ENCODE data around the gene PSME3IP1. TPM values are rescaled to one million over a fixed set of nuclear protein-coding genes. Genes with fewer than 3 reads are reported as not detected.

The PSME3IP1 gene
- total RNA-seq, 1 experiment from 2014 or later, result 103 TPM

GRCh38 chr16:57123974-57124674 is 61.7 kb downstream of the PSME3IP1 start:
- Mint-ChIP-seq H3K4me1 (peaks cover 4% of the 10 kb centered on the region in 2 experiments), H3K36me3 (ENCODE audit: insufficient read depth in 1 of 3, low read depth in 3 of 3) (peaks cover 0 to 5% (median 0%) of the 10 kb centered on the region in 3 experiments; a peak in 1 of 7 replicates), H3K9me3 (no peaks in the 10 kb centered on the region), H3K27me3 (ENCODE audit: low read depth) (no peaks in the 10 kb centered on the region), H3K4me3 (no peak overlapping the region), H3K27ac (peak overlapping the region in 2 of 3 experiments; percentile 10 to 40; a peak in 2 of 7 replicates)
- H2BK12ac ChIP-seq (ENCODE audit: insufficient read length, low read depth, low read length), result no peak overlapping the region
- no peak for DNase-seq
- no peaks in the 10 kb centered on the region for H3K23me2 ChIP-seq (ENCODE audit: insufficient read length, low read depth, low read length, poor library complexity, severe bottlenecking)
- no peak overlapping the region for H3K56ac ChIP-seq (ENCODE audit: insufficient read length, low read depth, low read length)
- no peak overlapping the region for H2AK5ac ChIP-seq (ENCODE audit: insufficient read length, low read length)
- H3K4me2 ChIP-seq (ENCODE audit: insufficient read depth, insufficient read length, low read length), result no peak overlapping the region
- H4K91ac ChIP-seq (ENCODE audit: insufficient read length, low read depth, low read length), result no peak overlapping the region
- no peak overlapping the region for H3T11ph ChIP-seq (ENCODE audit: low read length)
- H3K14ac ChIP-seq (ENCODE audit: insufficient read depth, low read length), result no peak overlapping the region
- H4K8ac ChIP-seq (replicated peaks; ENCODE audit: insufficient read length, low read depth, low read length), result no peak overlapping the region
- no peak overlapping the region for H3K4ac ChIP-seq (ENCODE audit: low read depth, low read length)
- H2BK120ac ChIP-seq (ENCODE audit: low read depth, low read length, poor library complexity, severe bottlenecking), result no peak overlapping the region
- H3K27ac ChIP-seq (ENCODE audit: insufficient read length, low read depth, low read length), result no peak overlapping the region
- no peak overlapping the region for H2BK15ac ChIP-seq (ENCODE audit: low read depth, low read length)
- H3K18ac ChIP-seq (ENCODE audit: insufficient read length, low read depth, low read length), result no peak overlapping the region
- no peaks in the 10 kb centered on the region for H3K9me3 ChIP-seq (ENCODE audit: control insufficient read depth, low read depth, low read length)
- no peaks in the 10 kb centered on the region for H3K79me1 ChIP-seq (ENCODE audit: insufficient read depth, low read depth, low read length, poor library complexity, severe bottlenecking)
- H2BK20ac ChIP-seq (ENCODE audit: low read depth, low read length, poor library complexity, severe bottlenecking), result no peak overlapping the region
- TF ChIP-seq CTCF (conservative IDR thresholded peaks at IDR 0.05), result no peak
- no peak overlapping the region for H2AFZ ChIP-seq (ENCODE audit: low read length)
- no peaks in the 10 kb centered on the region for H3K79me2 ChIP-seq (ENCODE audit: insufficient read depth, low read length)
- H3K23ac ChIP-seq (ENCODE audit: insufficient read length, low read depth, low read length), result no peak overlapping the region
- no peak overlapping the region for H2BK5ac ChIP-seq (ENCODE audit: insufficient read length, low read length)
- no peaks in the 10 kb centered on the region for H3K27me3 ChIP-seq (ENCODE audit: insufficient read depth, low read length)
- no peak overlapping the region for H3K9ac ChIP-seq (ENCODE audit: extremely low read depth, insufficient read length, low read length)
- H3K4me1 ChIP-seq (ENCODE audit: insufficient read depth, low read length), result no peaks in the 10 kb centered on the region
- H4K5ac ChIP-seq (ENCODE audit: insufficient read length, low read depth, low read length), result no peak overlapping the region
- no peaks in the 10 kb centered on the region for H4K20me1 ChIP-seq (ENCODE audit: control insufficient read depth, insufficient read depth, insufficient read length)
- WGBS (ENCODE audit: extremely low coverage, insufficient read length, low lambda C conversion rate), result no CpG with 5 or more reads among the region's 11 CpGs

Data from H9 (cell line).